Measurements from ENCODE around the gene ASTN2. TPM values are rescaled to one million over a fixed set of nuclear protein-coding genes. Genes with fewer than 3 reads are reported as not detected.

Gene ASTN2
- total RNA-seq, 1 donor from 2014 or later = 7.3 TPM

DNA sequence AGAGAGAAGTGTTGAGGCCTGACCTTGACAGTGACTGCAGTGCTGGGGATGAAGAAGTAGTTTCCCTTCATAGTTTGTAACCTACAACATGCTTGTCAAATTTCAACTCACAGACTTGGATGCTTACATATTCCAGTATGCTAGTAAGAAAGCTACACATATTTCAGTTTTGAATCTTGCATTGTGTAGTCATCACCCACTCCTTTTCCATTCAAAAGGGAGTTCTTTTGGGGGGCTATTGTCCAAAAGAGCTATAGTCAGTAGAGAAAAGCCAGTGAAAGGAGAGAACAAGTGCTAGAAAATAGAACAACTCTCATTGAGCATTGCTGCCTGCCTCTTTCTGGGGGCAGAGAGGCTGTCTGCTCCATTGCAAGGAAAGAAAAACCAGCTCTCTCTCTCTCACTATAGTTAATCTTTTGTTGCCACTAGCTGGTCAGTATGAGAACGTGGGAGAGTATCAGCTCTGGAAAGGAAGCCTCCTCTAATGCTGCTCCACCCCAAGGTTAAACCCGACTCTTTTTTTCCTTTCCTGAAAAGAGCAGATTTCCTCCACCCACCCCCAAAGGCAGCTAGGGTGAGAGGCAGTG, 7.3 kb downstream of the ASTN2 start:
- peaks cover 0 to 4% (median 3%) of the 10 kb centered on the region in 3 donors for H3K4me1 ChIP-seq (ENCODE audit: control insufficient read depth in 3 of 3, insufficient read depth in 3 of 3, low read length in 3 of 3)
- H3K9ac ChIP-seq (ENCODE audit: low read depth in 1 of 3, low read length in 3 of 3) = no peak overlapping the region
- no peak overlapping the region for H3K27ac ChIP-seq (ENCODE audit: low read depth, low read length)
- H3K27me3 ChIP-seq (ENCODE audit: control insufficient read depth in 3 of 3, insufficient read depth in 3 of 3, low read length in 3 of 3) = peaks cover 6 to 17% (median 7%) of the 10 kb centered on the region in 3 donors
- H3K4me3 ChIP-seq (ENCODE audit: low read length in 3 of 3) = no peak overlapping the region
- H3K9me3 ChIP-seq (ENCODE audit: control insufficient read depth in 3 of 3, low read length in 3 of 3) = no peaks in the 10 kb centered on the region
- H3K36me3 ChIP-seq (ENCODE audit: control insufficient read depth in 3 of 3, insufficient read depth in 3 of 3, low read length in 3 of 3) = no peaks in the 10 kb centered on the region

DNA sequence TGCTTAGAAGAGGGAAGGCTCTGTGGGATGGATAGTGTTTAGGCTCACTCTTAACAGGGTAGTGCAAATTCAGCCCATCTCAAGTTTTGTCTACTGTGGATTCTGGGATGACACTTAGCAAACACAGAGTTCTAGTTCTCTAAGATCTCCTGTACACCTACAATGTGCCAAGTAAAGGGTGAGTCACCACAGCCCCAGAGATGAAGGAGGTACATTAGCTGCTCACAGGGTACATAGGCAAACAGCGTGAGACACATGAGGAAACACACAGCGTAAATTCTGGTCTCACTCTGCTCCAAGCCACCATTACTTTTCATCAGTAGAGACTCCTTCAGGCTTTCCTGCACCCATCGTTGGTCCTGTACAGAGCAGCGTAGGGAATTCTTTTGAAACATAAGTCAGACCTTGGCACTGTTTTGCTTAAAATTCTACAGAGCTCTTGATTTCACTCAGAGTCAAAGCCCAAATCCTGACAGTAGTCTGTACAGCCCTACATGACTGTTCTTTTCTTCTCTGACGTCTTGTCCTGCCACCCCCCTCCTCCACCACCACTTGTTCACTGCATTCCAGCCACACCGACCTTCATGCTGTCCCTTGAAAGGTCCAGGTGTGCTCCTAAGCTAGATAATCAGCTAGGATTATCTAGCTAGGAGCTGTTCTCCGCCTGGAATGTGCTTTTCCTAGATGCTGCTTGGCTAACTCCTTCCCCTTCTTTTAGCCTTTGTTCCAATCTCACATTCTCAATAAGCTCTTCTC, 8.7 kb downstream of the ASTN2 start:
- Histone ChIP-seq H3K9me3 (ENCODE audit: control insufficient read depth in 3 of 3, low read length in 3 of 3) (no peaks in the 10 kb centered on the region), H3K27ac (ENCODE audit: low read depth, low read length) (no peak overlapping the region), H3K9ac (ENCODE audit: low read depth in 1 of 3, low read length in 3 of 3) (no peak overlapping the region), H3K36me3 (ENCODE audit: control insufficient read depth in 3 of 3, insufficient read depth in 3 of 3, low read length in 3 of 3) (no peaks in the 10 kb centered on the region), H3K4me3 (ENCODE audit: low read length in 3 of 3) (no peak overlapping the region), H3K27me3 (ENCODE audit: control insufficient read depth in 3 of 3, insufficient read depth in 3 of 3, low read length in 3 of 3) (peaks cover 0 to 11% (median 0%) of the 10 kb centered on the region in 3 donors), H3K4me1 (ENCODE audit: control insufficient read depth in 3 of 3, insufficient read depth in 3 of 3, low read length in 3 of 3) (no peaks in the 10 kb centered on the region)

DNA sequence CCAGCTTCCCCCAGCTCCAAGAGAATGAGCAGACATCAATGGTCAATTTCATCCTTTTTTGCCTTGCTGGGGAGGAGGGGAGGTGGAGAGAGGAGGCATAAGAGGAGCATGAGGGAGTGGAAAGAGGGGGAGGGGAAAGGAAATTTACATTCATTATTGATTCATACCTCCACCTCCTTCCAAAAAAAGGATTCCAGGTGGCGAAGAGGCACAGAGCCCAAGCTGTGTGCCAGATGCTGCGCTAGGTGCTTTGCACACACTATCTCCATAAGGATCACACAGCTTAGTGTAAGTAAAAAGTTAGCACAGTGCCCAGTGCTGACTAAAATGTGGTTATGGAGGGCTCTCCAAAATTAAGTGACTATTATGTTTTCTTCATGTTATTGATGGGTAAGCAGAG, 11.0 kb downstream of the ASTN2 start:
- Histone ChIP-seq H3K9me3 (ENCODE audit: control insufficient read depth in 3 of 3, low read length in 3 of 3) (no peaks in the 10 kb centered on the region), H3K27ac (ENCODE audit: low read depth, low read length) (no peak overlapping the region), H3K27me3 (ENCODE audit: control insufficient read depth in 3 of 3, insufficient read depth in 3 of 3, low read length in 3 of 3) (peaks cover 0 to 17% (median 0%) of the 10 kb centered on the region in 3 donors), H3K36me3 (ENCODE audit: control insufficient read depth in 3 of 3, insufficient read depth in 3 of 3, low read length in 3 of 3) (no peaks in the 10 kb centered on the region), H3K4me1 (ENCODE audit: control insufficient read depth in 3 of 3, insufficient read depth in 3 of 3, low read length in 3 of 3) (no peaks in the 10 kb centered on the region), H3K4me3 (ENCODE audit: low read length in 3 of 3) (no peak overlapping the region), H3K9ac (ENCODE audit: low read depth in 1 of 3, low read length in 3 of 3) (no peak overlapping the region)

DNA sequence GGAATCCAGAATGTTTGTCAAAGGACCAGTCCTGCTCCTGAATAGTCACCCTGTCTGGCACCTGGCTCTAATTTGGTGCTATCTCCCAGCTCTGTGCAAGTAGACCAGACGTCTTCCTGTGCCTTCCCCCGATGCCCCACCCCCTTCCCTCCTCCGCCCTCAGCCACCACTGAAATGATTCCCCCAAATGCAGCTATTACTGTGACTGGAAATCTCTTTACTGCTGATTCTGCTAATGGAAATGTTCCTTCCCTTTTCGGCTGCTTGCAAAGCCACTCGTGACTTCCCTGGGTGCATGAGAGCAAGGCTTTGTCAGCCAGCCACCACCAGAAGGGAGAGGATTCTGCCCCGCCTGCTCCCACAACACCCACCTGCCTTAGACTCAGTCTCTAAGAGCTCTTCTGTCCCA, 11.4 kb downstream of the ASTN2 start:
- no peaks in the 10 kb centered on the region for H3K36me3 ChIP-seq (ENCODE audit: control insufficient read depth in 3 of 3, insufficient read depth in 3 of 3, low read length in 3 of 3)
- H3K27me3 ChIP-seq (ENCODE audit: control insufficient read depth in 3 of 3, insufficient read depth in 3 of 3, low read length in 3 of 3) = peaks cover 0 to 17% (median 0%) of the 10 kb centered on the region in 3 donors
- no peaks in the 10 kb centered on the region for H3K9me3 ChIP-seq (ENCODE audit: control insufficient read depth in 3 of 3, low read length in 3 of 3)
- H3K4me3 ChIP-seq (ENCODE audit: low read length in 3 of 3) = no peak overlapping the region
- no peaks in the 10 kb centered on the region for H3K4me1 ChIP-seq (ENCODE audit: control insufficient read depth in 3 of 3, insufficient read depth in 3 of 3, low read length in 3 of 3)
- no peak overlapping the region for H3K27ac ChIP-seq (ENCODE audit: low read depth, low read length)
- no peak overlapping the region for H3K9ac ChIP-seq (ENCODE audit: low read depth in 1 of 3, low read length in 3 of 3)

DNA sequence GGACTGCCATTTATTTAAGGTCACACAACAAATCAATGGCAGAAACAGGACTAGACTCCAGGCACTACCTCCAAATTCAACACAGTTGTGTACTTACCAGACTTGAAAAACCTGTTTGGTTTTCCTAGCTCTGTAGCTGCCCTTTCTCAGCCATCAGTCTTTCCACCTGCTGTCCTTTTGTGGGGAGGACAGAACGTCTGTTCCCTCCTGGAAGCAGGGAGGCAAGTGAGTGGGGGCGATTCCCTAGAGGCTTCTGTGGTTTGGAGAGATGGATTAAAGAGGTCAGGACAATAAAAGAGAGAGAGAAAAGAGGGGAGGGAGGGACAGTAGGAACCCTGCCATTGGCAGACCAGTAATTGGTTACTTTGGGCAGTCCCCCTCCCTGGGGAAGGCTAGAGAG, 14.7 kb downstream of the ASTN2 start:
- Histone ChIP-seq H3K27me3 (ENCODE audit: control insufficient read depth in 3 of 3, insufficient read depth in 3 of 3, low read length in 3 of 3) (peaks cover 0 to 17% (median 0%) of the 10 kb centered on the region in 3 donors), H3K27ac (ENCODE audit: low read depth, low read length) (no peak overlapping the region), H3K4me1 (ENCODE audit: control insufficient read depth in 3 of 3, insufficient read depth in 3 of 3, low read length in 3 of 3) (no peaks in the 10 kb centered on the region), H3K36me3 (ENCODE audit: control insufficient read depth in 3 of 3, insufficient read depth in 3 of 3, low read length in 3 of 3) (no peaks in the 10 kb centered on the region), H3K9me3 (ENCODE audit: control insufficient read depth in 3 of 3, low read length in 3 of 3) (no peaks in the 10 kb centered on the region), H3K9ac (ENCODE audit: low read depth in 1 of 3, low read length in 3 of 3) (no peak overlapping the region), H3K4me3 (ENCODE audit: low read length in 3 of 3) (no peak overlapping the region)

DNA sequence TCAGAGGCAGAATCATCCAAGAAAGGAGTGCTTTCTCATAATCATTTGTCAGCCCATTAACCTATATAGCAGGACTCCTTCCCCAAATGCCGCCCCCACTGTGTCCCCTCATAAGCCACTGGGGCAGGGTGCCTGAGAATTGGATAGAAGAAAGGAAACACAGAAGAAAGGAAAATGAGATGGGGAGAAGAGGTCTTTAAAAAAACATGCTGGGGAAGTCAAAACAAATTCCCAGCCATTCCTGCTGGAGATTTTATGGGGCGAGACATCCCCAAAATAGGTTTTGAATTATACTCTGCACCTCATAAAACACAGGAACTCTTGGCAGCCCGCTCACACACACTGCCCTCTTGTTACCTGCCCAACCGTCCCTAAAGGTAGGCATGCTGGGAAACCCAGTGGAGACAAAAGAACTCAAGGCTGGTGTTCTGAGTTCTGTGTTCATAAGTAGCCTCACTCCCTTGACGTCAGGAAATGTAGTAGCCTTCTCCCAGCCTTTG, 19.7 kb downstream of the ASTN2 start:
- Histone ChIP-seq H3K27ac (ENCODE audit: low read depth, low read length) (no peak overlapping the region), H3K4me3 (ENCODE audit: low read length in 3 of 3) (no peak overlapping the region), H3K9me3 (ENCODE audit: control insufficient read depth in 3 of 3, low read length in 3 of 3) (no peaks in the 10 kb centered on the region), H3K36me3 (ENCODE audit: control insufficient read depth in 3 of 3, insufficient read depth in 3 of 3, low read length in 3 of 3) (no peaks in the 10 kb centered on the region), H3K27me3 (ENCODE audit: control insufficient read depth in 3 of 3, insufficient read depth in 3 of 3, low read length in 3 of 3) (peaks cover 0 to 1% (median 0%) of the 10 kb centered on the region in 3 donors), H3K9ac (ENCODE audit: low read depth in 1 of 3, low read length in 3 of 3) (no peak overlapping the region), H3K4me1 (ENCODE audit: control insufficient read depth in 3 of 3, insufficient read depth in 3 of 3, low read length in 3 of 3) (no peaks in the 10 kb centered on the region)

DNA sequence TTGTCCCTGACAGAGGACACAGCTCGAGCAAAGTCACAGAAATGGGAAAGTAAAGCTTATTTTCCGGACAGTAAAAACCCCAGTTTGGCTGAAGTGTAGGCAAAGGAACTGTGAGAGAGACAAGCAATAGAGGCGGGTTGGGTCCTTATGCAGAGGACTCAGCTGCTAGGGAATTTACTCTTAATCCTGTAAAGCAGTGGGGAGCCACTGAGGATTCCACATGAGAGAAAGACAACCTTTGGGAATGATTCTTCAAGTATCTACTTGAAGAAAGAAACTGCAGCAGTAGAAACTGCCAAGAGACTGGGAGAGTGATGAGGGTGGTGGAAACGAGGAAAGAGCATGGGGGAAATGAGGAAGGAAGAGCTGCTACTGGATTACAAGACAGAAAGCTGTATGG, 20.2 kb downstream of the ASTN2 start:
- H3K36me3 ChIP-seq (ENCODE audit: control insufficient read depth in 3 of 3, insufficient read depth in 3 of 3, low read length in 3 of 3) = no peaks in the 10 kb centered on the region
- H3K4me1 ChIP-seq (ENCODE audit: control insufficient read depth in 3 of 3, insufficient read depth in 3 of 3, low read length in 3 of 3) = no peaks in the 10 kb centered on the region
- no peaks in the 10 kb centered on the region for H3K27me3 ChIP-seq (ENCODE audit: control insufficient read depth in 3 of 3, insufficient read depth in 3 of 3, low read length in 3 of 3)
- H3K9me3 ChIP-seq (ENCODE audit: control insufficient read depth in 3 of 3, low read length in 3 of 3) = no peaks in the 10 kb centered on the region
- no peak overlapping the region for H3K9ac ChIP-seq (ENCODE audit: low read depth in 1 of 3, low read length in 3 of 3)
- no peak overlapping the region for H3K27ac ChIP-seq (ENCODE audit: low read depth, low read length)
- no peak overlapping the region for H3K4me3 ChIP-seq (ENCODE audit: low read length in 3 of 3)

DNA sequence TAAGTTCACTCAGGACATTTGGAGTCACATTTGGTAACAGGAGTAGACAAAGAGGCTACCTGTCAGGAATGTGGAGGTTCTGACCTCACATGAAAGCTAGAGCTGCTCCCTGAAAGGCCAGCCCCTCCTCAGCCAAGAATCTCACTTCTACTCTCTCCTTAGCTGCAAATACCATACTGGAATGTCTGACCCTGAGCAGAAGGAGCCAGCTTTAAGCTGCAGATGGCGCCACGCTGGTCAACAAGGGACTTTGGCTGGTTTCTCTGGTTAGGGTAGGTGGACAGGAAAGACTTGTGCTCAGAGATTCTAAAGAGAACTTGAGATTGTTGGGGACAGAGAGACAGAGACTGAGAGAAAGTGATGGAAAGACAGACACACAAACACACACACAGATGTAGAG, 21.9 kb downstream of the ASTN2 start:
- Histone ChIP-seq H3K4me3 (ENCODE audit: low read length in 3 of 3) (no peak overlapping the region), H3K9me3 (ENCODE audit: control insufficient read depth in 3 of 3, low read length in 3 of 3) (no peaks in the 10 kb centered on the region), H3K27me3 (ENCODE audit: control insufficient read depth in 3 of 3, insufficient read depth in 3 of 3, low read length in 3 of 3) (no peaks in the 10 kb centered on the region), H3K4me1 (ENCODE audit: control insufficient read depth in 3 of 3, insufficient read depth in 3 of 3, low read length in 3 of 3) (no peaks in the 10 kb centered on the region), H3K27ac (ENCODE audit: low read depth, low read length) (no peak overlapping the region), H3K36me3 (ENCODE audit: control insufficient read depth in 3 of 3, insufficient read depth in 3 of 3, low read length in 3 of 3) (no peaks in the 10 kb centered on the region), H3K9ac (ENCODE audit: low read depth in 1 of 3, low read length in 3 of 3) (no peak overlapping the region)

DNA sequence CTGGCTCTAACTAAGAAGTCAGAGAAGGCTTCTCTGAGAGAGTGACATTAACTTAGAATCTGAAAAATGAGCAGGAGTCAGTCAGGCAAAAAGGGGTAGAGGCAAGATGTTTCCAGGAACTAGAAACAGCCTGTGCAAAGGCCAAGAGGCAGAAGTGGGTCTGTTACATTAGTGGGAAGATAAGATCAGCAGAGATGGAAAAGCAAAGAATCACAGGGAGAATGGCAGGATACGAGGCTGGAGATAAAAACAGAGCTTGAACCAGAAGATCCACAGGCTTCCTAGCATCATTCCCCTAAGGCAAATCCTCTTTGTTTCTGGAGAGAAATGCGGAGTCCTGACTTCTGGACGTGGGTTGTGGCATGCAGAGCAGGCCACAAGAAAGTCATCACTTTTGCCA, 27.4 kb downstream of the ASTN2 start:
- Histone ChIP-seq H3K4me3 (ENCODE audit: low read length in 3 of 3) (no peak overlapping the region), H3K9me3 (ENCODE audit: control insufficient read depth in 3 of 3, low read length in 3 of 3) (no peaks in the 10 kb centered on the region), H3K27ac (ENCODE audit: low read depth, low read length) (no peak overlapping the region), H3K27me3 (ENCODE audit: control insufficient read depth in 3 of 3, insufficient read depth in 3 of 3, low read length in 3 of 3) (no peaks in the 10 kb centered on the region), H3K36me3 (ENCODE audit: control insufficient read depth in 3 of 3, insufficient read depth in 3 of 3, low read length in 3 of 3) (no peaks in the 10 kb centered on the region), H3K4me1 (ENCODE audit: control insufficient read depth in 3 of 3, insufficient read depth in 3 of 3, low read length in 3 of 3) (no peaks in the 10 kb centered on the region), H3K9ac (ENCODE audit: low read depth in 1 of 3, low read length in 3 of 3) (no peak overlapping the region)

DNA sequence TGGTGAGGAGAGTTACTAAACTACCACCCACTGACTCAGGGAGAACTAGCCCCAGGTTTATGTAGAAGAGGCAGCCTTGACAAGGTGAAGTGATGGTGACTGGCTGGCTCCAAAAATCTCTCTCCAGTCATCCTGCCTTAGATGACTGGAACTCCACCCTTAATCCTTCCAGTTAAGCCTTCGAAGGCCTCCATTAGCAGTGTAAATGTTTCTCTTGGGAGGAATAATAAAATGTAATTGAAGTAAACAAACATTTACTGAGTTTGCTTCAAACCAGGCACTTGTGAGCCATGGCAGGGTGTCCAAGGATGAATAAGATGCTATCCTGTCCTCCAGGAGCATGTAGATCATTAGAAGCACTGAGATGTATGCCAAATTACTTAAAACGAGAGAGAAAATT, 35.5 kb downstream of the ASTN2 start:
- Histone ChIP-seq H3K4me3 (ENCODE audit: low read length in 3 of 3) (no peak overlapping the region), H3K36me3 (ENCODE audit: control insufficient read depth in 3 of 3, insufficient read depth in 3 of 3, low read length in 3 of 3) (no peaks in the 10 kb centered on the region), H3K27me3 (ENCODE audit: control insufficient read depth in 3 of 3, insufficient read depth in 3 of 3, low read length in 3 of 3) (no peaks in the 10 kb centered on the region), H3K4me1 (ENCODE audit: control insufficient read depth in 3 of 3, insufficient read depth in 3 of 3, low read length in 3 of 3) (no peaks in the 10 kb centered on the region), H3K9ac (ENCODE audit: low read depth in 1 of 3, low read length in 3 of 3) (no peak overlapping the region), H3K27ac (ENCODE audit: low read depth, low read length) (no peak overlapping the region), H3K9me3 (ENCODE audit: control insufficient read depth in 3 of 3, low read length in 3 of 3) (no peaks in the 10 kb centered on the region)

All from skeletal muscle tissue (tissue), 4 donors.